ENCODE results near the gene CDK18. TPM values are rescaled to one million over a fixed set of nuclear protein-coding genes. Genes with fewer than 3 reads are reported as not detected.

The CDK18 gene
- polyA plus RNA-seq, 1 donor from 2014 or later = not detected

DNA sequence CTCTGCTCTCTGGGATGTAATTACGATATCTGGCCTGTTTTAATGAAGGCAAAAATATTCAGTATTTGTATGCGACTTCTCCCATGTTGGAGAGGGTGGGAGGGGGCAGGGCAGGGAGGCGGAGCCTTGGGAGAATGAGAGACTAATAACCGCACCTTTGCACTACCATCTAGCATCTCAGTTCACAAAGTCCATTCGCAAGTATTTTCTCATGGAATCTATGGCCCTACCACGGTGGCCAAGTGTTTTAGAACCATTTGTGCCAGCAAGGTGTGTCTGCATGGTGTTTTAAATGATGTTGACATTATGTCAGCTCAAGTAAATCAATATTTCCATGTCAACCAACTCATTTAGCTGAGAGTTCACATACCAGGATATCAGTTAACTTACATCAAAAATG is 34.3 kb upstream of the CDK18 start:
- Histone ChIP-seq H3K9me3 (ENCODE audit: low read length) (no peaks in the 10 kb centered on the region), H4K20me1 (ENCODE audit: insufficient read depth) (no peaks in the 10 kb centered on the region), H3K79me2 (replicated peaks; ENCODE audit: insufficient read depth, low read length) (no peaks in the 10 kb centered on the region), H3K36me3 (ENCODE audit: insufficient read depth, low read length) (no peaks in the 10 kb centered on the region), H3K27ac (ENCODE audit: low read length) (no peak overlapping the region), H3K4me2 (ENCODE audit: low read length) (no peak overlapping the region), H3K27me3 (ENCODE audit: insufficient read depth, low read depth, low read length) (no peaks in the 10 kb centered on the region), H3K9me2 (ENCODE audit: insufficient read depth, low read length) (no peaks in the 10 kb centered on the region), H3K4me3 (ENCODE audit: low read length) (no peak overlapping the region), H3K9ac (ENCODE audit: low read length) (no peak overlapping the region), H3F3A (ENCODE audit: insufficient read depth, low read length, poor library complexity, severe bottlenecking) (no peaks in the 10 kb centered on the region), H2AFZ (ENCODE audit: low read depth, low read length) (no peak overlapping the region)
- TF ChIP-seq MXI1 (conservative IDR thresholded peaks at IDR 0.05; ENCODE audit: poor library complexity, severe bottlenecking) (no peak), POLR2AphosphoS5 (IDR thresholded peaks at IDR 0.05) (no peak), EZH2 (IDR thresholded peaks at IDR 0.05; ENCODE audit: borderline replicate concordance, insufficient read depth, low read length, poor library complexity, severe bottlenecking) (no peak), RAD21 (conservative IDR thresholded peaks at IDR 0.05) (no peak), SMC3 (conservative IDR thresholded peaks at IDR 0.05; ENCODE audit: poor library complexity) (no peak), EP300 (conservative IDR thresholded peaks at IDR 0.05; ENCODE audit: poor library complexity, severe bottlenecking) (no peak), TAF1 (IDR thresholded peaks at IDR 0.05; ENCODE audit: low read depth) (no peak)
- TF ChIP-seq, protein P1, sequence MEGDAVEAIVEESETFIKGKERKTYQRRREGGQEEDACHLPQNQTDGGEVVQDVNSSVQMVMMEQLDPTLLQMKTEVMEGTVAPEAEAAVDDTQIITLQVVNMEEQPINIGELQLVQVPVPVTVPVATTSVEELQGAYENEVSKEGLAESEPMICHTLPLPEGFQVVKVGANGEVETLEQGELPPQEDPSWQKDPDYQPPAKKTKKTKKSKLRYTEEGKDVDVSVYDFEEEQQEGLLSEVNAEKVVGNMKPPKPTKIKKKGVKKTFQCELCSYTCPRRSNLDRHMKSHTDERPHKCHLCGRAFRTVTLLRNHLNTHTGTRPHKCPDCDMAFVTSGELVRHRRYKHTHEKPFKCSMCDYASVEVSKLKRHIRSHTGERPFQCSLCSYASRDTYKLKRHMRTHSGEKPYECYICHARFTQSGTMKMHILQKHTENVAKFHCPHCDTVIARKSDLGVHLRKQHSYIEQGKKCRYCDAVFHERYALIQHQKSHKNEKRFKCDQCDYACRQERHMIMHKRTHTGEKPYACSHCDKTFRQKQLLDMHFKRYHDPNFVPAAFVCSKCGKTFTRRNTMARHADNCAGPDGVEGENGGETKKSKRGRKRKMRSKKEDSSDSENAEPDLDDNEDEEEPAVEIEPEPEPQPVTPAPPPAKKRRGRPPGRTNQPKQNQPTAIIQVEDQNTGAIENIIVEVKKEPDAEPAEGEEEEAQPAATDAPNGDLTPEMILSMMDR (IDR thresholded peaks at IDR 0.05; ENCODE audit: poor library complexity, severe bottlenecking) = no peak
- TF ChIP-seq, protein P2, sequence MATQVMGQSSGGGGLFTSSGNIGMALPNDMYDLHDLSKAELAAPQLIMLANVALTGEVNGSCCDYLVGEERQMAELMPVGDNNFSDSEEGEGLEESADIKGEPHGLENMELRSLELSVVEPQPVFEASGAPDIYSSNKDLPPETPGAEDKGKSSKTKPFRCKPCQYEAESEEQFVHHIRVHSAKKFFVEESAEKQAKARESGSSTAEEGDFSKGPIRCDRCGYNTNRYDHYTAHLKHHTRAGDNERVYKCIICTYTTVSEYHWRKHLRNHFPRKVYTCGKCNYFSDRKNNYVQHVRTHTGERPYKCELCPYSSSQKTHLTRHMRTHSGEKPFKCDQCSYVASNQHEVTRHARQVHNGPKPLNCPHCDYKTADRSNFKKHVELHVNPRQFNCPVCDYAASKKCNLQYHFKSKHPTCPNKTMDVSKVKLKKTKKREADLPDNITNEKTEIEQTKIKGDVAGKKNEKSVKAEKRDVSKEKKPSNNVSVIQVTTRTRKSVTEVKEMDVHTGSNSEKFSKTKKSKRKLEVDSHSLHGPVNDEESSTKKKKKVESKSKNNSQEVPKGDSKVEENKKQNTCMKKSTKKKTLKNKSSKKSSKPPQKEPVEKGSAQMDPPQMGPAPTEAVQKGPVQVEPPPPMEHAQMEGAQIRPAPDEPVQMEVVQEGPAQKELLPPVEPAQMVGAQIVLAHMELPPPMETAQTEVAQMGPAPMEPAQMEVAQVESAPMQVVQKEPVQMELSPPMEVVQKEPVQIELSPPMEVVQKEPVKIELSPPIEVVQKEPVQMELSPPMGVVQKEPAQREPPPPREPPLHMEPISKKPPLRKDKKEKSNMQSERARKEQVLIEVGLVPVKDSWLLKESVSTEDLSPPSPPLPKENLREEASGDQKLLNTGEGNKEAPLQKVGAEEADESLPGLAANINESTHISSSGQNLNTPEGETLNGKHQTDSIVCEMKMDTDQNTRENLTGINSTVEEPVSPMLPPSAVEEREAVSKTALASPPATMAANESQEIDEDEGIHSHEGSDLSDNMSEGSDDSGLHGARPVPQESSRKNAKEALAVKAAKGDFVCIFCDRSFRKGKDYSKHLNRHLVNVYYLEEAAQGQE (IDR thresholded peaks at IDR 0.05; ENCODE audit: borderline replicate concordance) = no peak

DNA sequence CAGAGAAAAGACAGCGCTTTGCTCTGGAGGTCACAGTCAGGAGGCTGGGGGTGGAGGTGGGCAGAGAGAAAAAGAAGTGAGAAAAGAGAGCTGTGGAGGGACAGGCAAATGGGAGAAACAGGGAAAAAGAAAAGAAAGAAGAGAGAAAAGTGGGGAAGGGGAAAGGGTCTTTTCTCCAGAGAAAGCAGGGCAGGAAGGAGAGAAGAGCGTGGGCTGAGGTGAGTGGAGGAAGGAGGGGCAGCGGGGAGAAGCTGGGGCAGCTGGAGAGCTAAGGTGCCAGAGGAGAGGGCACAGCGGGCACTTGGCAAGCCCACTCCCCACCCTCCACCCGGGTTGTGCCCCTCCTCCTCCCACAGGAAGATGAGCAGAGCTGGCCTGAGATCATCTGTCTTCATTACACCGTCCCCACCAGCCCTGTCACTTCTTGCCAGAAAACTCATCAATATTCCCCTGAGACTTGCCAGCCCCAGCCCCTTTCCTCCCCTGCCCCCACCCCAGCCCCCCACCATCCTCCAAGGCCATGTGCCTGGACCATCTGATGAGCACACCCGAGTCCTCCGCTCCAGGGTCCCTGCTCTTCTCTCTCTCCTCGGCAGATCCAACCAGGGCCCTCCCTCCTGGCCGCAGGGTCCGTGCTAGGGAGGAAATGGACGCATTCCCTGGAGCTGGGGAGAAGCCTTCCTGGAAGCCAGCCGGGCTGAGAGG is 31.6 kb upstream of the CDK18 start:
- Histone ChIP-seq H3K9me2 (ENCODE audit: insufficient read depth, low read length) (no peaks in the 10 kb centered on the region), H3K4me3 (ENCODE audit: low read length) (no peak overlapping the region), H3F3A (ENCODE audit: insufficient read depth, low read length, poor library complexity, severe bottlenecking) (no peaks in the 10 kb centered on the region), H3K9me3 (ENCODE audit: low read length) (no peaks in the 10 kb centered on the region), H4K20me1 (ENCODE audit: insufficient read depth) (no peaks in the 10 kb centered on the region), H2AFZ (ENCODE audit: low read depth, low read length) (no peak overlapping the region), H3K9ac (ENCODE audit: low read length) (no peak overlapping the region), H3K27ac (ENCODE audit: low read length) (no peak overlapping the region), H3K79me2 (replicated peaks; ENCODE audit: insufficient read depth, low read length) (no peaks in the 10 kb centered on the region), H3K4me2 (ENCODE audit: low read length) (no peak overlapping the region), H3K27me3 (ENCODE audit: insufficient read depth, low read depth, low read length) (no peaks in the 10 kb centered on the region), H3K36me3 (ENCODE audit: insufficient read depth, low read length) (no peaks in the 10 kb centered on the region)
- TF ChIP-seq EZH2 (IDR thresholded peaks at IDR 0.05; ENCODE audit: borderline replicate concordance, insufficient read depth, low read length, poor library complexity, severe bottlenecking) = no peak
- TF ChIP-seq, protein P1 (IDR thresholded peaks at IDR 0.05; ENCODE audit: poor library complexity, severe bottlenecking) = no peak
- no peak for TF ChIP-seq POLR2AphosphoS5 (IDR thresholded peaks at IDR 0.05)
- TF ChIP-seq, protein P2 (IDR thresholded peaks at IDR 0.05; ENCODE audit: borderline replicate concordance) = no peak
- no peak for TF ChIP-seq TAF1 (IDR thresholded peaks at IDR 0.05; ENCODE audit: low read depth)
- no peak for TF ChIP-seq RAD21 (conservative IDR thresholded peaks at IDR 0.05)
- no peak for TF ChIP-seq MXI1 (conservative IDR thresholded peaks at IDR 0.05; ENCODE audit: poor library complexity, severe bottlenecking)
- no peak for TF ChIP-seq EP300 (conservative IDR thresholded peaks at IDR 0.05; ENCODE audit: poor library complexity, severe bottlenecking)
- TF ChIP-seq SMC3 (conservative IDR thresholded peaks at IDR 0.05; ENCODE audit: poor library complexity) = no peak

Data from neural cell (in vitro differentiated cells).